ENCODE data around the gene PARD3B.

PARD3B gene

GRCh38 chr2:204775766-204776165 is 230.5 kb downstream of the PARD3B start:
- FAIRE-seq (no peak), DNase-seq (ENCODE audit: insufficient read length, low spot score) (no peak)
- no peak for TF ChIP-seq CTCF (IDR thresholded peaks at IDR 0.05; ENCODE audit: insufficient read depth, missing control alignments)

- DNase-seq (ENCODE audit: insufficient read length, low spot score) (no peak), FAIRE-seq (no peak)
- TF ChIP-seq CTCF (IDR thresholded peaks at IDR 0.05; ENCODE audit: insufficient read depth, missing control alignments) = no peak
These were observed 231.7 kb downstream of the PARD3B start for GRCh38 chr2:204776781-204777559.

GRCh38 chr2:204779771-204780170 is 234.5 kb downstream of the PARD3B start:
- FAIRE-seq (no peak), DNase-seq (ENCODE audit: insufficient read length, low spot score) (no peak)
- TF ChIP-seq CTCF (IDR thresholded peaks at IDR 0.05; ENCODE audit: insufficient read depth, missing control alignments) = no peak

GRCh38 chr2:204781941-204782340 is 236.7 kb downstream of the PARD3B start:
- TF ChIP-seq CTCF (IDR thresholded peaks at IDR 0.05; ENCODE audit: insufficient read depth, missing control alignments) = no peak
- FAIRE-seq = no peak

GRCh38 chr2:204790076-204790475 is 244.8 kb downstream of the PARD3B start:
- no peak for TF ChIP-seq CTCF (IDR thresholded peaks at IDR 0.05; ENCODE audit: insufficient read depth, missing control alignments)
- FAIRE-seq (no peak), DNase-seq (ENCODE audit: insufficient read length, low spot score) (no peak)

More at GRCh38 chr2:204781941-204782340, 236.7 kb downstream of the PARD3B start:
- no peak for DNase-seq (ENCODE audit: insufficient read length, low spot score)

GRCh38 chr2:204791230-204791629 is 246.0 kb downstream of the PARD3B start:
- DNase-seq (ENCODE audit: insufficient read length, low spot score) (no peak), FAIRE-seq (no peak)
- no peak for TF ChIP-seq CTCF (IDR thresholded peaks at IDR 0.05; ENCODE audit: insufficient read depth, missing control alignments)

- DNase-seq (ENCODE audit: insufficient read length, low spot score) (no peak), FAIRE-seq (no peak)
- TF ChIP-seq CTCF (IDR thresholded peaks at IDR 0.05; ENCODE audit: insufficient read depth, missing control alignments) = no peak
These were observed 249.3 kb downstream of the PARD3B start for GRCh38 chr2:204794624-204795023.

All from D721Med (cell line).